HL-60 (cell line): Measurements from ENCODE around the gene C1S.

Experiments used
- CTCF ChIP-seq: IDR thresholded peaks from one replicate; pipeline ENCODE4 v1.5.1; 2011; ENCODE audit warnings: low read length, control low read depth, inconsistent platforms; ENCODE audit not compliant: insufficient read depth
- GABPA ChIP-seq: IDR thresholded peaks from 2 replicates; pipeline ENCODE4 v1.6.1; 2012; ENCODE audit warnings: low read depth
- POLR2AphosphoS5 ChIP-seq: IDR thresholded peaks from 2 replicates; pipeline ENCODE4 v1.6.1; 2012; ENCODE audit warnings: low read depth
- REST ChIP-seq: IDR thresholded peaks from 2 replicates; pipeline ENCODE4 v1.6.1; 2012; ENCODE audit warnings: low read depth; ENCODE audit not compliant: insufficient replicate concordance
- SPI1 ChIP-seq: IDR thresholded peaks from 2 replicates; pipeline ENCODE4 v1.6.1; 2012; ENCODE audit warnings: low read depth, mild to moderate bottlenecking, borderline replicate concordance

GRCh38 chr12:7113389-7113871 is 52.9 kb downstream of the C1S start:
- TF ChIP-seq CTCF = peak; percentile 63
- no peak for TF ChIP-seq POLR2AphosphoS5
- no peak for TF ChIP-seq REST
- TF ChIP-seq GABPA = no peak
- TF ChIP-seq SPI1 = peak; percentile 29; the same call in 1 of the 2 replicates
